NCI-H446 treated with DMSO at 0.1 percent for 48 hours (cell line): ENCODE data around the gene PAPPA.

ENCODE experiments used
- DNase-seq: peaks from one replicate; lab custom pipeline; 2025; lab: John Stamatoyannopoulos, UW

PAPPA gene

DNA sequence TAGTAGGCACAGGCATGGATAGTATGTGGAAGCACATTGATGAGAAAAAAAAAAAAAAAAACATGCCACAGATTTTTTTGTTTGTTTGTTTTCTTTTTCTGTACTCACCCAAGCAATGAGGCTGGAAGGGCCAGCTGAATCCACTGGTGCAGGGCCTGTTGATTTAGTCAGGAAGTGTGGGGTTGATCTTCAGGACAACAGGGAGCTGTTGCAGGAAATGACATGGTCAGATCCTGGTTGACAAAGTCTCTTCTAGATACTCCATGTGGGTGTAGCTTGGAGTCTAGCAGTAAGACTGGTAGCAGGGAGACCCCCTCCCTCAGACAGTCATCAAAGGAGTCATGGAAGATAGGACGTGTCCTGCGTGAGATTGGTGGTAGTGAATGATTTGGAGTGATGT lies 191.8 kb downstream of the PAPPA start:
- DNase-seq: no peak

- DNase-seq: no peak
Observed at GRCh38 chr9:116345817-116346216, 192.2 kb downstream of the PAPPA start.

DNA sequence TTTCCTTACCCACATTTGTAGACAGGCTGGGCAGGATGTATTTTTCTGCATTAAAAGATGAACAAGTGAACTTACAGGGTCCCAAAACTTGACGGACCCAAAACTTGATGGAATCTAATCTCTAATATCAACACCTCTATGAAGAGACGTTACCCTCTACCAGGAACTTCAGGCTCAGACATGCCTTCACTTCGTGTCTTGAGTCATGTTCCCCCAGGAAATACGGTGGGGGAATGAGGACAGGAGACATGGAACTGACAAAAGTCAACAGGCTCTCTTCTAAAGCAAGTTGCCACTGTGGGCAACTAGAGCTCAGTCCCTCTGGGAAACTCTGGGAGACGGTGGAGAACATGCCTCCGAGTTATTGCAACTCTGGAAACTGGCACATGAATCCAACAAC lies 196.1 kb downstream of the PAPPA start:
- no peak for DNase-seq

- DNase-seq: no peak
Observed at GRCh38 chr9:116350213-116350612, 196.6 kb downstream of the PAPPA start.

DNA sequence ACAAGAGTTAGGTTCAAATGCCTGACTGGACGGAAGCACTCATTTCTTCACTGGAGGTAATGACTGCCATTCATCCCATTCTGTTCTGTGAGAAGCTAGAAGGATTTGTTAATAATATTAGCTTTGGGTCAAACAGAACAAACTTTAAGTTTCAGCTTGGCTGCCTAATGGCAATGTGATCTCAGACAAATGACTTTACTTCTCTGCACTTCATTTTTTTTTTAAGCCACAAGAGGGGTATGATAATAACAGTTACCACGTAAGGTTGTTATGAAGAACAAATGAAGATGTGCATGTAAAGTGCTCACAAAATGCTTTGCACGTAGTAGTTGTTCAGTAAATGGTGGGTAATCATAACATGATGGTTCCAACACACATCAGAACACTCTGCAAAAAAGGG lies 199.4 kb downstream of the PAPPA start:
- no peak for DNase-seq

DNA sequence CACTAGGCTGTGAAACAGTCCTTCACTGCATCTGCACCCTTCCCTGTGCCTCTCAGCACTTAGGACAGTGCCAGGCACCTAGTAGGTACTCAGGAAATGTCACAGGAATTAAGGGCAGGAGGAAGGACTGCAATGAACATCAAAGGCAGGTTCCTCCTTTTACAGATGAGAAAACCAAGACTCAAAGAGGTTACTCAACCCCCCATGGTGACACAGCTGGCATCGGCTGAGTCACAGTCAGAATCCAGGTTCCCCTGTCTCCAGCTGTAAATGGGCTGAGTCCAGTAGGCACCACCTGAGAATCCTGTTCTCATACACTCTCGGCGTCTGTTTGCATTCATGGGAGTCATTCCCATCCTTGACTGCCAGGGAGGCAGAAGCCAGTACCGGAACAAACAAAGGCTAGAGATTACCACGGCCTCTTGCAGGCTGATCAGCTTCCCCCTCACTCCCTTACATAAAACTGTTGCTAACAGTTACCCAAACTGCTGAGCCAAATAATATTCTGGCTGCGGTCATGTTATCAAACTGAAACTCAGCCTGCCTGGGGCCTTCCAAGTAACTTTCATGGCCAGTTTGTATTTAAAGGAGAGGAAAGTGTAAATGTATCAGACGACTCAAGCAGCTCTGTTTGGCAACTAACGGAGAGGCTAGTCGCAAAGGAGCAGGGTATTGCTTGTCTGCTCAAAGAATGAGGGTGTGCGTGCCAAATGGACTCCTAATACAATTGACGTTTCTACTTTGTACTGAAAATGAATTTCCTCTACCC lies 201.7 kb downstream of the PAPPA start:
- no peak for DNase-seq

DNA sequence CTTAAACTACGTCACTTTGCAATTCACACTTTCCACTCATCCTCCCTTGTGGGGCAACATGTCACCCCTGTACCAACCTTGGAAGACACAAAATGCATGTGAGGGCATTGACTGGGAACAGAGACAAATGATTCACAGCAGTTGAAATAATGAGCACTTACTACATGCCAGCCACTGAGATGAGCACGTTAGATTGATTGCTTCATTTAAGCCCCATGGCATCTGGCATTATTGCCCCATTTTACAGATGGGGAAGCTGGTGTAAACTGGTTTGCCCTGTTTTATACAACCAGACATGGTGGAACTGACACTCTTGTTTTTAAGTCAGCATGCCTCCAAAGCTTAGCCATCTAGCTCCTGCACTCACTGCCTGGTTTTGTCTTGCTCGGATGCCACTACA lies 204.7 kb downstream of the PAPPA start:
- no peak for DNase-seq

GRCh38 chr9:116360016-116360415 lies 206.4 kb downstream of the PAPPA start:
- DNase-seq: no peak

DNA sequence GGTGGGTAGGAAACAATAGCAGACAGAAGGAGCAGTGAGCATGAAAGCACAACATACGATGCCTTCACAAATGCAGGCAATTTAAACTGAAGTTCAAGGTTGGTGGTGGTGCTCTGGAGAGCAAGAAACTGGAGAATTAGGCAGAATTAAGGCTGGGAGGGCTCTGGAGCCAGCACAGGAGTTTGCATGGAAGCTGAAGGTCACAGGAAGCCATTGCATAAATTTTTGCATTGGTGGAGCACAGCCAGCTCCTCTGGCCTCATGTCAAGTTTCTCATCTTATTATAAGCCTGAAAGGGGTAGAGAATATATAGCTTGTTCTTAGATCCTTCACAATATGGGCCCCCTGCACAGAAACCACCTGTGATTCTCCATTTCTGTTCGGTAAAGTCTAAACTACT lies 207.4 kb downstream of the PAPPA start:
- no peak for DNase-seq

DNA sequence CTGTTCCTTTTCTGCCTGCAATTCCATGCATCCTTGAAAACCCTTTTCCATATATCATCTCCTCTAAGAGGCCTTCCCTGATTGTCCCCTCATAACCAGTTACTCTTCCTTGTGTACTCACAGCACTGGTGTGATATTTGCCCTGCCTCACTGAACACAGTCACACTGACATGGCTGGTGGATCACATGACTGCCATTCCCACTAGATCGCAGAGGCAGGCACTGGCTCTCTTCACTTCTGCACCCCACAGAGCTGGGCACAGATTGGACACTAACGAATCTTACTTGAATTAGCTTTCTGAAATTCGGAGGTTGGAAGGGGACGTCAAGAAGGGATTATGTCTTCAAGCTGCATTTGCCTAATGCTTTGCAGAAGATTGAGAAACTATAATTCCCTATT lies 208.0 kb downstream of the PAPPA start:
- no peak for DNase-seq

- DNase-seq: no peak
Observed at GRCh38 chr9:116362493-116362892, 208.9 kb downstream of the PAPPA start.

GRCh38 chr9:116365056-116365471 lies 211.5 kb downstream of the PAPPA start:
- peak; percentile 6 for DNase-seq

GRCh38 chr9:116366241-116366640 lies 212.7 kb downstream of the PAPPA start:
- DNase-seq: no peak

- DNase-seq: no peak
Observed at GRCh38 chr9:116368680-116369079, 215.1 kb downstream of the PAPPA start.

- DNase-seq: no peak
Observed at GRCh38 chr9:116369706-116370105, 216.1 kb downstream of the PAPPA start.

DNA sequence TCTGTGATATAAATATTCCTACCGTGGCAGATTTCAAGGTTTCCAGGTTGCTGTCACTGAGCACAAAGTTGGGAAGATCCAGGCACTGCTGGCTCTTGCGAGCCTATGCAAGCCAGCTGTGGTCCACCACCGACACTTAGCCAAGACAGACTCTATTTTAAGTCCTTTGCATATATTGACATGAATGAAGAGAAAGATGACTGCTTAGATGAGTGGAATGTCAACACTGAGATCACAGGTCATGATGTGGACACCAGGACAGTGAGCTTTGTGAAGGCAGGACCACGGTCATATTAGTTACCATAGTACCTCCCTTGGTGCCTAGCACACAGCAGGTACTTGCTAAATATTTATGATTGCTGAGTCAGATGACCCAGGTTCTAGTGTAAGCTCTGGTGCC lies 217.0 kb downstream of the PAPPA start:
- DNase-seq: no peak

- DNase-seq: no peak
Observed at GRCh38 chr9:116372081-116372673, 218.6 kb downstream of the PAPPA start.

- DNase-seq: no peak
Observed at GRCh38 chr9:116372786-116373185, 219.2 kb downstream of the PAPPA start.

GRCh38 chr9:116377179-116377798 lies 223.7 kb downstream of the PAPPA start:
- DNase-seq: no peak

- DNase-seq: no peak
Observed at GRCh38 chr9:116378873-116379272, 225.3 kb downstream of the PAPPA start.

DNA sequence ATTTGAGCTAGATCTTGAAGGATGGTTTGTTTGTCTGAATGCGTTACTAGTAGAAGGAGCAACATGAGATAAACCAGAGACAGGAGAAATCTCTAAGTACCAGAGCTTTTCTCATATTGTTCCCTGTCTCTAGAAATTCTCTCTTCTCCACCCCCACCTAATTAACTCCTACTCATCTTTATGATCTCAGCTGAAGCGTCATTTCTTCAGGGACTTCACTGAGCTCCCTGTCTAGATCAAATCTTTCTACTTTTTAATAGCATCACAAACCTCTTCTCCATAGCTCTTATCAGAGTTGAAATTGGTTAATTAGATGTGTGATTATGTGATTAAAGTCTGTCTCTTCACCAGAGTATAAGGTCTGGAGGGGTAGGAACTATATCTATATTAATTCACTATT lies 226.2 kb downstream of the PAPPA start:
- DNase-seq: no peak

- DNase-seq: no peak
Observed at GRCh38 chr9:116380496-116380995, 227.0 kb downstream of the PAPPA start.

DNA sequence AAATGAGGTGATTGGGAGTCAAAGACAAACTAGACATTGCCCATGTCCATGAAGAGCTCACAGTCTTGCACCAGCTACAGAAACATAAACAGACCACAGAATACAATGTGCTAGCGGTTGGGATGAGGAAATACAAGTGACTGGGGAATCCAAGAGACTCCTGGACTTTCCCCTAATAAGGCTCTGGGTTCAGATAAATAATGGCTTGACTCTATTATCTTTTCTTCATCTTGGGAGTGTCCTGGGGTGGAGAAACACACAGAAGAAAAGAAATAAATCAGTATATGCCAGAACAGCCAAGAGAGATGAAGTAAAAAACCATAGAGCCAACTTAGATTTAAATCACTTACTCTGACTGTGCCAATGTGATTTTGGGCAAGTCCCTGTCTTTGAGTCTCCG lies 227.8 kb downstream of the PAPPA start:
- DNase-seq: no peak
